H1 (cell line): Measurements from ENCODE around the gene RD3L. TPM values are rescaled to one million over a fixed set of nuclear protein-coding genes. Genes with fewer than 3 reads are reported as not detected.

ENCODE experiments used
- CTCF ChIA-PET: fragments of 300-600 bp; sonication (Branson Sonifier 250); formaldehyde crosslinking; loops from one replicate; lab custom pipeline; 2021; ENCODE audit not compliant: partially characterized antibody; lab: Charles Lee
- POLR2A ChIA-PET: fragments of 300-600 bp; sonication (Branson Sonifier 250); formaldehyde crosslinking; loops from one replicate; lab custom pipeline; 2021; ENCODE audit warnings: inconsistent platforms; ENCODE audit not compliant: partially characterized antibody; lab: Charles Lee
- DNase-seq, 2 experiments: peaks; one replicate each; pipeline versions ENCODE4 v3.0.0 to v3.0.0-alpha.2; 2010 to 2022; ENCODE audit warnings: low spot score in 2 of 2, low read depth in 1 of 2, mixed read lengths in 1 of 2
- FAIRE-seq: peaks from 2 replicates; lab custom pipeline; 2011; peaks lifted over from hg19 to GRCh38; lab: Jason Lieb, UNC
- H2AFZ ChIP-seq: 2 replicates; pipeline ENCODE4 v1.8.1; 2012; ENCODE audit warnings: low read length, inconsistent platforms
- H2AK5ac ChIP-seq: 2 replicates; pipeline ENCODE4 v1.6.1; 2013; ENCODE audit warnings: low read depth, low read length
- H2BK120ac ChIP-seq: replicated peaks from 2 replicates; pipeline ENCODE3; 2013; ENCODE audit warnings: low read depth, low read length, inconsistent platforms
- H2BK12ac ChIP-seq: 2 replicates; pipeline ENCODE4 v1.6.1; 2013; ENCODE audit warnings: low read depth, low read length
- H2BK15ac ChIP-seq: 2 replicates; pipeline ENCODE4 v1.6.1; 2013; ENCODE audit warnings: low read length
- H2BK20ac ChIP-seq: 2 replicates; pipeline ENCODE4 v1.6.1; 2013; ENCODE audit warnings: low read length
- H2BK5ac ChIP-seq: 2 replicates; pipeline ENCODE4 v1.6.1; 2013; ENCODE audit warnings: low read depth, low read length
- H3K14ac ChIP-seq: 2 replicates; pipeline ENCODE4 v1.6.1; 2013; ENCODE audit warnings: inconsistent platforms; ENCODE audit not compliant: insufficient read length
- H3K18ac ChIP-seq: 2 replicates; pipeline ENCODE4 v1.6.1; 2013; ENCODE audit warnings: low read length; ENCODE audit errors: extremely low read depth
- H3K23ac ChIP-seq: 2 replicates; pipeline ENCODE4 v1.6.1; 2013; ENCODE audit warnings: inconsistent platforms; ENCODE audit not compliant: insufficient read length
- H3K23me2 ChIP-seq: 2 replicates; pipeline ENCODE4 v1.6.1; 2013; ENCODE audit warnings: low read depth, low read length
- H3K27ac ChIP-seq: 2 replicates; pipeline ENCODE4 v1.6.1; 2011; ENCODE audit warnings: low read depth, low read length, inconsistent platforms
- H3K27me3 ChIP-seq, 4 experiments: replicated peaks in 1 of 4; 1 replicate in 1 of 4; 2 replicates in 3 of 4; pipeline versions ENCODE4 v1.6.1 to v1.8.1; 2011 to 2013; ENCODE audit warnings: low read length in 3 of 4, mild to moderate bottlenecking in 3 of 4, inconsistent platforms in 2 of 4, mixed read lengths in 2 of 4, moderate library complexity in 1 of 4; ENCODE audit not compliant: control insufficient read depth in 3 of 4, insufficient read depth in 3 of 4; ENCODE audit errors: extremely low read depth in 1 of 4
- H3K36me3 ChIP-seq, 4 experiments: 2 replicates each; pipeline versions ENCODE4 v1.6.1 to v1.8.1; 2011 to 2013; ENCODE audit warnings: mild to moderate bottlenecking in 4 of 4, low read length in 3 of 4, moderate library complexity in 2 of 4, control low read depth in 1 of 4, inconsistent platforms in 1 of 4; ENCODE audit not compliant: insufficient read depth in 4 of 4, control insufficient read depth in 2 of 4
- H3K4ac ChIP-seq: replicated peaks from 2 replicates; pipeline ENCODE3; 2013; ENCODE audit warnings: low read length, low read depth, mixed read lengths, inconsistent platforms; ENCODE audit not compliant: insufficient read length
- H3K4me1 ChIP-seq, 4 experiments: replicated peaks in 1 of 4; 1 replicate in 1 of 4; 2 replicates in 3 of 4; pipeline versions ENCODE4 v1.6.1 to v1.8.1; 2011 to 2013; ENCODE audit warnings: low read length in 3 of 4, inconsistent platforms in 2 of 4, mixed read lengths in 1 of 4; ENCODE audit not compliant: insufficient read depth in 4 of 4, control insufficient read depth in 3 of 4
- H3K4me2 ChIP-seq, 2 experiments: 2 replicates each; pipeline versions ENCODE4 v1.6.1 to v1.8.1; 2011 to 2013; ENCODE audit warnings: low read depth in 2 of 2, low read length in 2 of 2, control low read depth in 1 of 2, inconsistent platforms in 1 of 2, mild to moderate bottlenecking in 1 of 2; ENCODE audit not compliant: insufficient read depth in 1 of 2
- H3K4me3 ChIP-seq, 4 experiments: fragments of 200-600, 300-600 bp in 1 of 4; sonication (generic), shearing (Covaris generic), sonication (Bioruptor Twin) in 1 of 4; 2 replicates each; pipeline versions ENCODE4 v1.5.1 to v1.8.1; 2011 to 2016; ENCODE audit warnings: low read length in 4 of 4, low read depth in 3 of 4, control low read depth in 2 of 4, inconsistent platforms in 2 of 4, mild to moderate bottlenecking in 2 of 4, mixed read lengths in 1 of 4, moderate library complexity in 1 of 4; ENCODE audit not compliant: insufficient read depth in 2 of 4; ENCODE audit errors: extremely low read depth in 1 of 4
- H3K56ac ChIP-seq: replicated peaks from 2 replicates; pipeline ENCODE3; 2013; ENCODE audit warnings: low read depth, mild to moderate bottlenecking, mixed read lengths, low read length, inconsistent platforms; ENCODE audit not compliant: insufficient read length
- H3K79me1 ChIP-seq: 2 replicates; pipeline ENCODE4 v1.6.1; 2013; ENCODE audit warnings: low read depth, low read length, control low read depth
- H3K79me2 ChIP-seq, 2 experiments: 2 replicates each; pipeline versions ENCODE4 v1.6.1 to v1.8.1; 2012 to 2013; ENCODE audit warnings: low read length in 2 of 2, mild to moderate bottlenecking in 2 of 2, inconsistent platforms in 1 of 2; ENCODE audit not compliant: insufficient read depth in 2 of 2, control insufficient read depth in 1 of 2
- H3K9ac ChIP-seq, 4 experiments: replicated peaks in 1 of 4; 1 replicate in 1 of 4; 2 replicates in 3 of 4; pipeline versions ENCODE4 v1.6.1 to v1.8.1; 2011 to 2013; ENCODE audit warnings: low read depth in 3 of 4, low read length in 3 of 4, control low read depth in 2 of 4, mild to moderate bottlenecking in 2 of 4, moderate library complexity in 2 of 4, inconsistent platforms in 1 of 4; ENCODE audit errors: extremely low read depth in 1 of 4
- H3K9me3 ChIP-seq, 2 experiments: 2 replicates each; pipeline versions ENCODE4 v1.6.1 to v1.8.1; 2012 to 2013; ENCODE audit warnings: mild to moderate bottlenecking in 2 of 2, moderate library complexity in 2 of 2, control low read depth in 1 of 2, inconsistent platforms in 1 of 2, low read depth in 1 of 2, low read length in 1 of 2, mixed read lengths in 1 of 2; ENCODE audit not compliant: insufficient read depth in 2 of 2
- H4K20me1 ChIP-seq, 2 experiments: replicated peaks in 1 of 2; 2 replicates each; pipeline versions ENCODE3 to v1.8.1; 2011 to 2013; ENCODE audit warnings: inconsistent platforms in 2 of 2, low read length in 2 of 2, mild to moderate bottlenecking in 1 of 2; ENCODE audit not compliant: insufficient read depth in 2 of 2, control insufficient read depth in 1 of 2
- H4K5ac ChIP-seq: 2 replicates; pipeline ENCODE4 v1.6.1; 2013; ENCODE audit warnings: low read length, low read depth, mixed read lengths, inconsistent platforms; ENCODE audit not compliant: insufficient read length
- H4K8ac ChIP-seq: 2 replicates; pipeline ENCODE4 v1.8.0; 2013; ENCODE audit warnings: mild to moderate bottlenecking, moderate library complexity, low read length, inconsistent platforms; ENCODE audit not compliant: insufficient read depth; ENCODE audit errors: extremely low read depth
- H4K91ac ChIP-seq: replicated peaks from 2 replicates; pipeline ENCODE3; 2013; ENCODE audit warnings: low read length, mixed read lengths, inconsistent platforms; ENCODE audit not compliant: insufficient read length
- ASH2L ChIP-seq: fragments of 200-600, 300-600 bp; sonication (generic); IDR thresholded peaks from one replicate; pipeline ENCODE4 v1.7.1; 2017; ENCODE audit warnings: low read length
- CBX5 ChIP-seq: fragments of 300-800, 300-1000 bp; sonication (generic); IDR thresholded peaks from 2 replicates; pipeline ENCODE4 v1.7.1; 2016; ENCODE audit warnings: antibody characterized with exemption, low read length, low read depth
- CTCF ChIP-seq, 3 experiments: IDR thresholded peaks; 1 replicate in 2 of 3; 2 replicates in 1 of 3; pipeline versions ENCODE4 v1.5.1 to v1.6.1; 2011; ENCODE audit warnings: low read length in 3 of 3, mild to moderate bottlenecking in 3 of 3, inconsistent platforms in 2 of 3, low read depth in 1 of 3, moderate library complexity in 1 of 3; ENCODE audit not compliant: insufficient read depth in 1 of 3; ENCODE audit errors: control extremely low read depth in 1 of 3
- E2F6 ChIP-seq: IDR thresholded peaks from 2 replicates; pipeline ENCODE4 v1.6.1; 2012; ENCODE audit warnings: inconsistent platforms
- EGR1 ChIP-seq: IDR thresholded peaks from 2 replicates; pipeline ENCODE4 v1.6.1; 2011; ENCODE audit warnings: low read depth, low read length, borderline replicate concordance
- KDM4A ChIP-seq: IDR thresholded peaks from one replicate; pipeline ENCODE4 v1.7.1; 2012; ENCODE audit warnings: low read depth, mild to moderate bottlenecking, moderate library complexity, low read length, inconsistent platforms; ENCODE audit not compliant: severe bottlenecking
- MAFK ChIP-seq: IDR thresholded peaks from 2 replicates; pipeline ENCODE4 v1.6.1; 2012; ENCODE audit warnings: low read depth, mild to moderate bottlenecking, improper control_type of control experiment, low read length
- POLR2AphosphoS5 ChIP-seq: IDR thresholded peaks from 2 replicates; pipeline ENCODE4 v1.6.1; 2011; ENCODE audit warnings: low read depth, low read length
- SIX5 ChIP-seq: IDR thresholded peaks from 2 replicates; pipeline ENCODE4 v1.6.1; 2011; ENCODE audit warnings: mild to moderate bottlenecking, low read depth, low read length
- SRF ChIP-seq: IDR thresholded peaks from 2 replicates; pipeline ENCODE4 v1.6.1; 2011; ENCODE audit warnings: mild to moderate bottlenecking, low read depth, low read length, moderate library complexity
- SUZ12 ChIP-seq: fragments of 200-600 bp; sonication (generic); IDR thresholded peaks from 2 replicates; pipeline ENCODE4 v1.6.1; 2012; ENCODE audit warnings: mild to moderate bottlenecking, inconsistent platforms, low read length, moderate library complexity, mixed read lengths
- TBP ChIP-seq: IDR thresholded peaks from 2 replicates; pipeline ENCODE4 v1.6.1; 2011; ENCODE audit warnings: low read depth, low read length, improper control_type of control experiment
- ZNF274 ChIP-seq: IDR thresholded peaks from 2 replicates; pipeline ENCODE4 v1.7.0; 2012; ENCODE audit warnings: low read length, borderline replicate concordance; ENCODE audit errors: extremely low read depth
- WGBS, 2 experiments: shearing (Covaris generic) in 1 of 2; methylation state at CpG; one replicate each; pipeline versions ENCODE4 v1.1.6 to v1.1.7; 2013 to 2015; ENCODE audit warnings: low lambda C conversion rate in 2 of 2, mixed read lengths in 2 of 2, inconsistent platforms in 1 of 2, low coverage in 1 of 2, missing lambda C conversion rate in 1 of 2; ENCODE audit not compliant: insufficient replicate concordance in 2 of 2, insufficient coverage in 1 of 2, insufficient read length in 1 of 2; ENCODE audit errors: extremely low coverage in 1 of 2, missing lambda C conversion rate in 1 of 2; 5-methylcytosine and 5-hydroxymethylcytosine counted together
- polyA plus RNA-seq, 7 experiments: library from polyadenylated mRNA; depleted of rRNA in 3 of 7; stranded (reverse) in 5 of 7; unstranded in 2 of 7; fragments of >200 nt in 5 of 7; fragments of 200-250 nt in 2 of 7; gene quantifications; 1 replicate in 5 of 7; 2 replicates in 1 of 7; 4 replicates in 1 of 7; pipeline versions ENCODE4 v1.2.1 to v1.2.3, GENCODE V29; 2011 to 2013; ENCODE audit warnings: missing spikeins in 2 of 7, mixed read lengths in 2 of 7
- total RNA-seq: library from RNA; stranded (reverse); fragmentation: NEBNext Ultra II Directional; extraction: Animal tissue kit (Norgen Biotek cat#: 25700); gene quantifications from 2 replicates; pipeline ENCODE4 v1.2.1, GENCODE V29; 2021

RD3L gene
- total and polyA plus RNA-seq, 2 of the 8 experiments (the other 6 are each of a cell fraction or from before 2014, with no cell fraction given): not detected

- Histone ChIP-seq H2BK15ac (no peak overlapping the region), H2BK12ac (no peak overlapping the region), H2AFZ (no peak overlapping the region), H3K9ac (no peak overlapping the region), H3K27me3 (no peaks in the 10 kb centered on the region), H4K8ac (no peak overlapping the region), H3K27ac (no peak overlapping the region), H3K9me3 (no peaks in the 10 kb centered on the region), H2AK5ac (no peak overlapping the region), H3K18ac (no peak overlapping the region), H3K4me3 (no peak overlapping the region), H3K79me2 (no peaks in the 10 kb centered on the region), H3K23ac (no peak overlapping the region), H3K23me2 (no peaks in the 10 kb centered on the region), H2BK120ac (no peak overlapping the region), H3K4me2 (no peak overlapping the region), H3K36me3 (no peaks in the 10 kb centered on the region), H3K14ac (no peak overlapping the region), H4K20me1 (no peaks in the 10 kb centered on the region), H3K4me1 (no peaks in the 10 kb centered on the region), H2BK20ac (no peak overlapping the region), H3K4ac (no peak overlapping the region), H2BK5ac (no peak overlapping the region), H4K5ac (no peak overlapping the region), H3K79me1 (no peaks in the 10 kb centered on the region), H3K56ac (no peak overlapping the region), H4K91ac (no peak overlapping the region)
- POLR2A ChIA-PET: no interaction called here
- CTCF ChIA-PET: no interaction called here
- no peak for DNase-seq
- FAIRE-seq: no peak
- WGBS, 2 experiments: 87% methylated on average over 4 of the region's 4 CpGs; no CpG with 5 or more reads in 1 of the 2 experiments
- no peak for TF ChIP-seq ASH2L
- TF ChIP-seq CTCF (IDR thresholded peaks at IDR 0.05; ENCODE audit: control extremely low read depth in 1 of 3, insufficient read depth in 1 of 3, low read depth in 1 of 3, low read length in 3 of 3): no peak
- TF ChIP-seq MAFK: no peak
- TF ChIP-seq TBP: no peak
- no peak for TF ChIP-seq ZNF274
- TF ChIP-seq EGR1: no peak
- TF ChIP-seq CBX5: no peak
- TF ChIP-seq E2F6: no peak
- no peak for TF ChIP-seq POLR2AphosphoS5
- TF ChIP-seq SUZ12: no peak
- TF ChIP-seq KDM4A: no peak
- TF ChIP-seq SRF: no peak
- no peak for TF ChIP-seq SIX5
Observed at GRCh38 chr14:103969961-103970360, 27.6 kb upstream of the RD3L start.
